GM21526 (cell line): ENCODE measurements around the gene PEF1.
"Not testable (repeated sequence)": the region's sequence is repeated elsewhere in the genome, so short reads cannot be mapped to it uniquely, and the experiment has no call there.

Source experiments
- ATAC-seq: cut with Tn5 transposase; IDR thresholded peaks from one replicate; pipeline ENCODE4 v1.9.1; 2021; ENCODE audit warnings: moderate library complexity; ENCODE audit not compliant: unreplicated experiment, low FRiP score

PEF1 gene

GRCh38 chr1:31587328-31587699 is 57.4 kb downstream of the PEF1 start:
- ATAC-seq = not testable (repeated sequence)

DNA sequence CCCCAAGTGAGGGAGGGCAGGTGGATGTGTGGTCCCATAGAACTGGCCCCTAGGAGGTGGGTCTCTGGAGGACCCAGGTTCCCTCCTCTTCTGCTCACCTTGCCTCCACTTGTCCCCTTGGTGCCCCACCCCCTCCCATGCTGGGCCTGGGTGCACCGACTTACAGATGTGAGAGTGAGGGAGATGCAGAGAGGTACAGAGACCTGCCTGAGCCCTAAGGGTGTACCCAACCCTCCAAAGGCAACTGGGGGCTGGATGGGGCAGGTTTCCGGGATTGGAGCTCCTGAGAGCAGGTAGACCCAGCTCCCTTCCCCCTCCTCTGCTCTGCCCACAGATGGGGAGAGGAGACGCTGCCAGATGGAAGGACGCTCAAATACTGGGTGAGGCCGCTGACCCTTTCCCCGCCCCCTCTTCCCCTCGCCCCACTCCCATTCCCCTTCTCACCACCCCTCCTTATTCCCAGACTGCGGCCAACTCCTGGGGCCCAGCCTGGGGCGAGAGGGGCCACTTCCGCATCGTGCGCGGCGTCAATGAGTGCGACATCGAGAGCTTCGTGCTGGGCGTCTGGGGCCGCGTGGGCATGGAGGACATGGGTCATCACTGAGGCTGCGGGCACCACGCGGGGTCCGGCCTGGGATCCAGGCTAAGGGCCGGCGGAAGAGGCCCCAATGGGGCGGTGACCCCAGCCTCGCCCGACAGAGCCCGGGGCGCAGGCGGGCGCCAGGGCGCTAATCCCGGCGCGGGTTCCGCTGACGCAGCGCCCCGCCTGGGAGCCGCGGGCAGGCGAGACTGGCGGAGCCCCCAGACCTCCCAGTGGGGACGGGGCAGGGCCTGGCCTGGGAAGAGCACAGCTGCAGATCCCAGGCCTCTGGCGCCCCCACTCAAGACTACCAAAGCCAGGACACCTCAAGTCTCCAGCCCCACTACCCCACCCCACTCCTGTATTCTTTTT is 58.0 kb downstream of the PEF1 start:
- no peak for ATAC-seq

GRCh38 chr1:31585736-31586365 is 58.8 kb downstream of the PEF1 start:
- ATAC-seq = no peak

DNA sequence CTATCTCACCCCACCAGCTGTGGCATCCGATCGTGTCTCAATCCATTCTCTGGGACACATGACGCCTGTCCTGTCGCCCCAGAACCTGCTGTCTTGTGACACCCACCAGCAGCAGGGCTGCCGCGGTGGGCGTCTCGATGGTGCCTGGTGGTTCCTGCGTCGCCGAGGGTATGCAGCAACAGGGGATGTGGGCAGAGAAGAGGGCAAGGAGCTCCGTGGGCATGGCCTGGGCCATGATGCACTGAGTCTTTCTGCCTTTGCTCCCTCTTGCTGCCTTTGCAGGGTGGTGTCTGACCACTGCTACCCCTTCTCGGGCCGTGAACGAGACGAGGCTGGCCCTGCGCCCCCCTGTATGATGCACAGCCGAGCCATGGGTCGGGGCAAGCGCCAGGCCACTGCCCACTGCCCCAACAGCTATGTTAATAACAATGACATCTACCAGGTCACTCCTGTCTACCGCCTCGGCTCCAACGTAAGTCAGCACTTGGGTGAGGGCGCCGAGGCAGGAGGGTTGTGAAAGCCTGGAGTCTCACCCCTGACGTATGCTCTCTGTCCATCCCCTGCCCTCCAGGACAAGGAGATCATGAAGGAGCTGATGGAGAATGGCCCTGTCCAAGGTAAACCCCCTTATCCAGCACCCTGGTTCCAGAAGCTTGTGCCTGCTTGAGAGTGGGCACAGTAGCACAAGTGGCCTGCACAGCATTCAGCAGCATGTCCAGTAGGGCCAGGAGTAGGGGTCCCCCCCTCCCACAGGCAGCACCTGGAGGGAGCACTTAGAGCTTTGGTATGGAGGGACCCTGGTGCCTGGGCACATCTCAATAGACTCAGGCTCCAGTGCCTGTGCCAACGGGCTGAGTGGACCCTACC is 59.6 kb downstream of the PEF1 start:
- no peak for ATAC-seq

DNA sequence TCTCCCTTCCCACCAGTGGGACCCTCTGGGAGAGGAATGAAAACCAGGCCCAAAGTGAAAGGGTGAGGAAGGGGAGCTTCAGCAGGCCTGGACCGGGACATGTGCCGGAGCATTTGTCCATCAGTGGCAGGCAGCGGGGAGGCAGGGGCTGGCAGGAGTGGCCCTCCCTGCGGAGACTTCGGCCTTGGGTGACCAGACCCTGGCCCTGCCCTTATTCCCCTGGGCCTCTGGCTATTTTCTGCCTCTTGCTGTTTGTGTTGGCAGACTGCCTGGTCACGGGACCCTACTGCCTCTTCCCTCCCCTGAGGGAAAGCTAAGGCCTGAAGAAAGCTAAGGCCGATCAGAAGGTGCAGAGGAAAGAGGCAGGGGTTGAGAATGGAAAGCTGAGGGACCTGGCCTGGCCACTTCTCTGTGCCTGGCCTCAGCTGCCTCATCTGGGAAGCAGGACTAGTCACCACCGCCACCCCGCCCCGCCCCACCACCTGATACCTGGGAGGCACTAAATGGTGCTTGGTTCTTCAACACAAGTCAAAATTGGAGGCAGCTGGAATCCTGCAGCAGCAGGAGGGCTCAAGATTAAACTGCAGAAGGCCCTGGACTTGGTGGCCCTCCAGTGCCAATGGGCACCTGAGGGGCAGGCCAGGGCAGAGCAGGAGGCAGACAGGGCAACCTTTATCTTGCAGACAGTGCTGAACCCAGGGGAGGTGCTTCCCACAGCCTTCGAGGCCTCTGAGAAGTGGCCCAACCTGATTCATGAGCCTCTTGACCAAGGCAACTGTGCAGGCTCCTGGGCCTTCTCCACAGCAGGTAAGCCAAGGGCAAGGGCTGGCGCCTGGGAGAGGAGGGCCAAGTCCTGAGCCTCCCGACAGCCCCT is 60.4 kb downstream of the PEF1 start:
- no peak for ATAC-seq

DNA sequence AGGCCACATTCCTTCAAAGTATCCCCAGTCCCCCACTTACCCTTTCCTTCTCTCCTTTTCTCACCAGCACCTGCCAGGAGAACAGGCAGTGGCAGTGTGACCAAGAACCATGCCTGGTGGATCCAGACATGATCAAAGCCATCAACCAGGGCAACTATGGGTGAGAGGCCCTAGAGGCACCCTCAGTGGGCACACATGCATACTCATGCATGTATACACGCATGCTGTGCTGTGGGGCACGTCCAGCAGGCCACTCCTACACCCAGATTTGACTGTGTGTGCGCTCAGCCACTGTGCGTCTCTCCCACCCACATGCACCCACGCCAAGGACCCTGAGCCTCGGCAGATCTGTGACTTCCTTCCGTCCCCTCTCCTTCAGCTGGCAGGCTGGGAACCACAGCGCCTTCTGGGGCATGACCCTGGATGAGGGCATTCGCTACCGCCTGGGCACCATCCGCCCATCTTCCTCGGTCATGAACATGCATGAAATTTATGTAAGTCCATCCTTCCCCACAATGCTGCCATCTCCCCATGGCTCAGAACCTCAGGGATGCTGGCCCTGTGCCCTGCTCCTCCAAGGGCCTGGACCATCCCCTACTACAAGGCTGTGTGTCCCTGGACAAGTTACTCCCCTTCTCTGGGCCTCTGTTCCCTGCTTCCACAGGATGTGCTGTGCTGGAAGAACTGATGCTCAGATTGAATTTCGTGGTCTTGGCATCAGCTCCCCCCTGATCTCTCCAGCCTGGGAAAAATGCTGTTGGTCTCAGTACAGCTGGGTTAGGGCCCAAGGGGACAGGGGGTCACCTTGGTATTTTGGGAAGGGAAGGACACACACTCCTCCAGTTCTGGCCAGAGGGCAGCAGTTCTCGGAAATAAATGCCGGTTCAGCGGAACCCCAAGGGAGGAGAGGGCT is 61.3 kb downstream of the PEF1 start:
- ATAC-seq = no peak

DNA sequence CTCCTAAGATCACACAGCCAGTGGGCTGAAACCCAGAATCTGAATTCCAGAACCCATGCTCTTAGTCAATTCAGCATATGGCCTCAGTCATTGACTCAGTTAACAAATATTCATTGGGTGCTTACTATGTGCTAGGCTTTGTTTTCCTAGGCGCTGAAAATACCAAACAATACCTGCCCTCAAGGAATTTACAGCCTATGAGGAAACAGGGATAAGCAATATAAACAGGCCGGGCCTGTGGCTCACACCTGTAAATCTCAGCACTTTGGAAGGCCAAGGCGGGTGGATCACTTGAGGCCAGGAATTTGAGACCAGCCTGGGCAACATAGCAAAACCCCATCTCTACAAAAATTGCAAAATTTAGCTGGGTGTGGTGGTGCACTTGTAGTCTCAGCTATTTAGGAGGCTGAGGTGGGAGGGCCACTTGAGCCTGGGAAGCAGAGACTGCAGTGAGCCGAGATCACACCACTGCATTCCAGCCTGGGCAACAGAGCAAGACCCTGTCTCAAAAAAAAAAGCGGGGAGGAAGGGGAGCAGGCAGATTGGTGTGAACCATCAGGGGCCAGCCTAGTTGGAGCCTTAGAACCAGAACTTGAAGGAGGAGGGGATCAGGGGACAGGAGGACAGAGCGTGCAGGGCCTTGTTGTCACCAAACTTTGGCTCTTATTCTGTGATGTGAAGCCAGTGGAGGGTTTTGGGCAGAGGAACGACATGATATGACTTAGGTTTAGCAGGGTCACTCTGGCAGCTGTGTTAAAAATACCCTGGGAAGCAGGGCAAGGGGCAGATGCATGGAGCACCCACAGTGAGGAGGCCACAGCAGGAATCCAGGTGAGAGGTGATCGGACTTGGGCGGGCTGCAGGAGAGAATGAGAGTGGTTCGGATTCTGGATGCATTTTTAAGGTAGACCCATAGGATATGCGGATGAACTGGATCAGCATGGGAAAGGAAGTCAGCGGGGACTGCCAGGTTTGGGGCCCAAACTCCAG is 62.6 kb downstream of the PEF1 start:
- no peak for ATAC-seq

DNA sequence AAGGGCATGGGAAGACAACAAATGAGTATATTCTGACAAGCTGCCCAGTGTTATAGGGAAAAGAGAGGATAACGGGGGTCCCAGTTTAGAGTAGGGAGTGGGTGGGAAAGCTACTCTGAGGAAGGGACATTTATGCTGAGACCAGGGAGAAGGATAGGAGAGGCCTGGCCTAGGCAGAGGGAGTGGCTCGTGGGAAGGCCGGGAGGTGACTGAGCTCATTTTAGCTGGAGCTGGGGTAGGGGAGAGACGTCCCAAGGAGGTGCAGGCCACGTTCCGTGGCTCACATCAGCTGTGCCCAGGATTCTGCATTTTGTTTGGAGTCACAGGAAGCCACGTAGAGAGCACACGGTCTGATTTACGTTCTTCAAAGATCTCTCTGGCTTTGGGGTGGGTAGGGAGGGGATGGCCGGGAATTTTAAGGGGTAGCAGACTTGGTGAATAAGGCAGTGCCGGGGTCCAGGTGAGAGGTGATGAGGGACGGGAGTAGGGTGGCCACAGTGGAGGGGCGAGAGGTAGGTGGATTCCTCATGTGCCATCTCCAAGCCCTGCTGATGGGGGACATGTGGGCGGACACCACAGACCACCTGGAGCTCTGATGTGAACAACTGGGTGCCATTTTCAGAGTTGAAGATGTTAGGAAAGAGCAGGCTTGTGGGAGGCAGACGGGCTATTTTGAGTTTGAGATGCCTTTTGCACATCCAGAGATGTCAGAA is 63.6 kb downstream of the PEF1 start:
- no peak for ATAC-seq

- no peak for ATAC-seq
These were observed 64.2 kb downstream of the PEF1 start for GRCh38 chr1:31580513-31580870.
